Activated CD8-positive, alpha-beta memory T cell treated with anti-CD3 and anti-CD28 coated beads, Interleukin-2, amount 10 ng/mL, durations not matched to agents 7 days and 5 days (primary cell): Measurements from ENCODE around the gene DUSP12. TPM values are rescaled to one million over a fixed set of nuclear protein-coding genes. Genes with fewer than 3 reads are reported as not detected.
A peak's percentile ranks its signal among the peaks of the same experiment; 100 is the strongest.

Source experiments
- ATAC-seq: fragments of 150-1000 bp; cut with Tn5 transposase; one replicate; pipeline ENCODE4 v1.10.0; 2021; ENCODE audit warnings: moderate library complexity
- CTCF ChIA-PET: fragments of 350-600 bp; sonication (Branson Sonifier 250); formaldehyde crosslinking; loops from one replicate; lab custom pipeline; 2021; ENCODE audit warnings: antibody characterized with exemption; lab: Charles Lee
- DNase-seq: peaks from one replicate; pipeline ENCODE4 v3.0.0-alpha.2; 2020
- H3K27ac Mint-ChIP-seq: one replicate; pipeline ENCODE4 v1.8.0; 2021; ENCODE audit warnings: mild to moderate bottlenecking, mixed read lengths
- H3K27me3 Mint-ChIP-seq: one replicate; pipeline ENCODE4 v1.8.0; 2021; ENCODE audit warnings: mixed read lengths
- H3K36me3 Mint-ChIP-seq: one replicate; pipeline ENCODE4 v1.8.0; 2021; ENCODE audit warnings: mild to moderate bottlenecking, mixed read lengths
- H3K4me1 Mint-ChIP-seq: one replicate; pipeline ENCODE4 v1.8.0; 2021; ENCODE audit warnings: mixed read lengths
- H3K4me3 Mint-ChIP-seq: one replicate; pipeline ENCODE4 v1.8.0; 2021; ENCODE audit warnings: mild to moderate bottlenecking, moderate library complexity, mixed read lengths
- H3K9me3 Mint-ChIP-seq: one replicate; pipeline ENCODE4 v1.8.0; 2022; ENCODE audit warnings: low read depth, mixed read lengths
- total RNA-seq, 2 experiments: library from RNA; stranded (reverse); gene quantifications; one replicate each; pipeline ENCODE4 v1.2.3, GENCODE V29; 2021

DUSP12 gene, protein sequence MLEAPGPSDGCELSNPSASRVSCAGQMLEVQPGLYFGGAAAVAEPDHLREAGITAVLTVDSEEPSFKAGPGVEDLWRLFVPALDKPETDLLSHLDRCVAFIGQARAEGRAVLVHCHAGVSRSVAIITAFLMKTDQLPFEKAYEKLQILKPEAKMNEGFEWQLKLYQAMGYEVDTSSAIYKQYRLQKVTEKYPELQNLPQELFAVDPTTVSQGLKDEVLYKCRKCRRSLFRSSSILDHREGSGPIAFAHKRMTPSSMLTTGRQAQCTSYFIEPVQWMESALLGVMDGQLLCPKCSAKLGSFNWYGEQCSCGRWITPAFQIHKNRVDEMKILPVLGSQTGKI
- total RNA-seq, result 10 to 100 TPM; 27.2 to 34.5 TPM

DNA sequence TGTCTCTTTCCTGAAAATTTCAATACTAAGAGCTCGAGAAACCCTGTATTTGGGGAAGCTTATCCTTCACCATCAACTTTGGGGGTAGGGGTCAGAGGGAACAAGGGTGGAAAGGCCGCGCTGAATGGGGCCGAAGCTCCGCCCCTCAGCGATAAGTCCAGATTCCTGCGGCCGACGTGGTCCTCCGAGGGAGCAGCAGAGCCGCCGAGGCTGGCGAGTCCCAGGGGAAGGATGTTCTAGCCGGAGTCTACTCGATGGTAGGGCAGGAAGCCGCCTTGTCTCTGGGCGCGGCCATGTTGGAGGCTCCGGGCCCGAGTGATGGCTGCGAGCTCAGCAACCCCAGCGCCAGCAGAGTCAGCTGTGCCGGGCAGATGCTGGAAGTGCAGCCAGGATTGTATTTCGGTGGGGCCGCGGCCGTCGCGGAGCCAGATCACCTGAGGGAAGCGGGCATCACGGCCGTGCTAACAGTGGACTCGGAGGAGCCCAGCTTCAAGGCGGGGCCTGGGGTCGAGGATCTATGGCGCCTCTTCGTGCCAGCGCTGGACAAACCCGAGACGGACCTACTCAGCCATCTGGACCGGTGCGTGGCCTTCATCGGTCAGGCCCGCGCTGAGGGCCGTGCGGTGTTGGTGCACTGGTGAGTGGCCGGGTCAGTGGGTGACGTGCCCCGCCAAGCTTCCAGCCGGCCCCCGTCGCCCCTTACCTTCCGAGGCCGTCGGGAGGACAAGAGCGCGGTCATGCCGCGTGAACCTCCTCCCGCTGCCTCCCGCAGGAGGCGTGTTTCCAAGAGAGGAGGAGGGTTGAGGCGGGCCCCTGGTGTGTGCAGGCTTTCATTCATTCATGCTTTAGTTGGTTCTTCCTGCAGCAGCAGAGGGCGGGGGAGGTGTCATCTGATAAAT is at the start of gene DUSP12:
Gene DUSP12 (plus strand): TSS at position 278 of the 899 bp plus-strand sequence. CDS start 16 bp downstream, at position 294.
- CTCF ChIA-PET, result interaction anchor here (0.8 to 2.4 kb wide), 13 partner anchors 9 to 310 kb away, joined by 3 to 15 read pairs (median 4); no protein-coding TSS in a partner anchor
- Mint-ChIP-seq H3K27me3 (peaks cover 16% of the 10 kb centered on the region), H3K4me1 (peaks cover 47% of the 10 kb centered on the region), H3K4me3 (peak within 1 kb of the TSS; percentile 99), H3K36me3 (peaks cover 28% of the 10 kb centered on the region), H3K9me3 (peaks cover 5% of the 10 kb centered on the region), H3K27ac (peak within 1 kb of the TSS; percentile 98)
- ATAC-seq, result peak; percentile 96
- peak; percentile 95 for DNase-seq

DNA sequence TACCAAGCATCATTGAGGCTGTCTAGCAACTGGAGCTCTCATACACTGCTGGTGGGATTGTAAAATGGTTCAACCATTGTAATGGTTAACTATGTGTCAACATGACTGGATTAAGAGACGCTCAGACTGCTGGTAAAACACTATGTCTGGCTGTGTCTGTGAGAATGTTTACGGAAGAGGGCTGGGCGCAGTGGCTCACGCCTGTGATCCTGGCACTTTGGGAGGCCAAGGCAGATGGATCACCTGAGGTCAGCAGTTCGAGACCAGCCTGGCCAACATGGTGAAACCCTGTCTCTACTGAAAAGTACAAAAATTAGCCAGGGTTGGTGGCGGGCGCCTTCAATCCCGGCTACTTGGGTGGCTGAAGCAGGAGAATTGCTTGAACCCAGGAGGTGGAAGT is 47.3 kb upstream of the DUSP12 start:
- Mint-ChIP-seq H3K27ac (no peak overlapping the region), H3K4me1 (no peaks in the 10 kb centered on the region), H3K27me3 (peaks cover 31% of the 10 kb centered on the region), H3K9me3 (no peaks in the 10 kb centered on the region), H3K36me3 (no peaks in the 10 kb centered on the region), H3K4me3 (no peak overlapping the region)
- DNase-seq (no peak), ATAC-seq (no peak)
- CTCF ChIA-PET, result no interaction called here

- CTCF ChIA-PET, result interaction anchor here (0.6 to 1.4 kb wide), 2 partner anchors 15 to 24 kb away, joined by 3 to 4 read pairs; no protein-coding TSS in a partner anchor
- H3K4me3 Mint-ChIP-seq, result no peak overlapping the region
- H3K4me1 Mint-ChIP-seq, result no peaks in the 10 kb centered on the region
- ATAC-seq (no peak), DNase-seq (no peak)
- H3K36me3 Mint-ChIP-seq, result no peaks in the 10 kb centered on the region
- H3K27me3 Mint-ChIP-seq, result peaks cover 21% of the 10 kb centered on the region
- H3K27ac Mint-ChIP-seq, result no peak overlapping the region
- no peaks in the 10 kb centered on the region for H3K9me3 Mint-ChIP-seq
Observed at GRCh38 chr1:161705537-161705936, 44.0 kb upstream of the DUSP12 start.

- no peaks in the 10 kb centered on the region for H3K4me1 Mint-ChIP-seq
- H3K9me3 Mint-ChIP-seq, result no peaks in the 10 kb centered on the region
- H3K36me3 Mint-ChIP-seq, result no peaks in the 10 kb centered on the region
- ATAC-seq, result no peak
- no peak overlapping the region for H3K27ac Mint-ChIP-seq
- CTCF ChIA-PET, result no interaction called here
- no peak overlapping the region for H3K4me3 Mint-ChIP-seq
- DNase-seq, result no peak
- peaks cover 21% of the 10 kb centered on the region for H3K27me3 Mint-ChIP-seq
Observed at GRCh38 chr1:161706113-161706481, 43.5 kb upstream of the DUSP12 start.

DNA sequence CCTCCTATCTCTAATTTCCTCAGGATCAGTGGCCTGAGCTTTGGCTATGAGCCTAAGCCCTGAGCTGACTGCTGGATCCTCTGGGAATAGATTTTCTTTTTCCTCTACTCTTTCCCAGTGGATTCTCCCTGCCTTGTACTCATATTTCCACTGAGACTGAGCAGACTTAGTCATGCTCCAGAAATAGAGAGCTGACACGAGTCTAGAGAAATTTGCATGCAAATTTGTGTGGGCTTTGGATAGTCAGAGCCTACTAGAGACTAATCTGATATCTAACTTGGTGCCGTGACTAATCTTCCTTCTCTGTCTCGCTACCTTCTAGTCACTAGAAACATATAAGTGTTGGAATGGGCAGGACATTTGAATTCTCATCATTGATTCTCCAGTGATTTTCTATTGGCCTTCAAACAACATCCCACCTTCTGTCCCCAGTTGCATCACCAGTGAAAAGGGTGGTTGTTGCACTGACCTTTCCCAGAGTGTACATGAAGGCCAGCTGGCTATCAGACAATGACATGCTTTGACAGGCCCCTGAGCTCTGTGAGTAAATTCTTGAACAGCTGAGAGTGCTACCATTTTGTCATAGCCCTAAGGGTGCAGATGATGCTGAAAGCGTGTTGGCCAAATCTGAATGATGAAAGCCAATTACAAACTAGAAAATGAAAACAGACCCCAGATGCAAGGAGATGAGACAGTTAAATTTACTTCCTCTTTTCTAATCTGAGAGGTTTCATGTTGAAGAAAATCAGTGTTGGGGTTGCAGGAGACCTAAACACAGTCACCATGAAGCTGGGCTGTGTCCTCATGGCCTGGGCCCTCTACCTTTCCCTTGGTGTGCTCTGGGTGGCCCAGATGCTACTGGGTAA is 42.9 kb upstream of the DUSP12 start, which contains the start of gene FCRLA:
Gene FCRLA (plus strand): TSS at position 748 of the 866 bp plus-strand sequence. CDS start 36 bp downstream, at position 784.
- CTCF ChIA-PET, result interaction anchor here (0.8 kb wide), 1 partner anchor 219 kb away, joined by 3 read pairs; no protein-coding TSS in a partner anchor
- ATAC-seq, result no peak
- Mint-ChIP-seq H3K27me3 (peaks cover 20% of the 10 kb centered on the region), H3K27ac (no peak within 1 kb of the TSS), H3K36me3 (no peaks in the 10 kb centered on the region), H3K4me3 (no peak within 1 kb of the TSS), H3K4me1 (no peaks in the 10 kb centered on the region), H3K9me3 (no peaks in the 10 kb centered on the region)
- DNase-seq, result no peak

- DNase-seq (no peak), ATAC-seq (no peak)
- H3K27ac Mint-ChIP-seq, result no peak overlapping the region
- H3K27me3 Mint-ChIP-seq, result peaks cover 12% of the 10 kb centered on the region
- no peak overlapping the region for H3K4me3 Mint-ChIP-seq
- H3K36me3 Mint-ChIP-seq, result no peaks in the 10 kb centered on the region
- CTCF ChIA-PET, result interaction anchor here (0.8 kb wide), 1 partner anchor 220 kb away, joined by 3 read pairs; no protein-coding TSS in a partner anchor
- no peaks in the 10 kb centered on the region for H3K9me3 Mint-ChIP-seq
- H3K4me1 Mint-ChIP-seq, result no peaks in the 10 kb centered on the region
Observed at GRCh38 chr1:161707503-161707902, 42.1 kb upstream of the DUSP12 start.

- no peaks in the 10 kb centered on the region for H3K4me1 Mint-ChIP-seq
- peaks cover 5% of the 10 kb centered on the region for H3K27me3 Mint-ChIP-seq
- no peak overlapping the region for H3K27ac Mint-ChIP-seq
- no peaks in the 10 kb centered on the region for H3K9me3 Mint-ChIP-seq
- ATAC-seq (no peak), DNase-seq (no peak)
- CTCF ChIA-PET, result interaction anchor here (2.2 kb wide), 1 partner anchor 17 kb away, joined by 6 read pairs; no protein-coding TSS in a partner anchor
- no peak overlapping the region for H3K4me3 Mint-ChIP-seq
- no peaks in the 10 kb centered on the region for H3K36me3 Mint-ChIP-seq
Observed at GRCh38 chr1:161709373-161709772, 40.2 kb upstream of the DUSP12 start.

DNA sequence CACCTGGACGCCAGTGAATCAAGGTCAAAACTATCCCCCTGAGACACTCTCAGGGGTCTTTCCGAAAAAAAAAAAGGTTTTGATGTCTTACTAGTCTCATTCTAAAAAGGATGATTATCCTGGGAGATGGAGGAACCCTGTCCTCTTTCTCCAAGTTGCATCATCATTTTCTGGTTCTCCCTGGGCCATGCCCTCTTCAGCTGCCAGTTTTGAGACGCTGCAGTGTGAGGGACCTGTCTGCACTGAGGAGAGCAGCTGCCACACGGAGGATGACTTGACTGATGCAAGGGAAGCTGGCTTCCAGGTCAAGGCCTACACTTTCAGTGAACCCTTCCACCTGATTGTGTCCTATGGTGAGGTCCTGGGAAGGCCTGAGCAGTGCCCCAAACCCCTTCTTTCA is 39.0 kb upstream of the DUSP12 start:
- Mint-ChIP-seq H3K4me1 (no peaks in the 10 kb centered on the region), H3K27ac (no peak overlapping the region), H3K4me3 (no peak overlapping the region), H3K9me3 (no peaks in the 10 kb centered on the region), H3K27me3 (peaks cover 13% of the 10 kb centered on the region), H3K36me3 (no peaks in the 10 kb centered on the region)
- CTCF ChIA-PET, result interaction anchor here (2.2 kb wide), 1 partner anchor 16 kb away, joined by 6 read pairs; no protein-coding TSS in a partner anchor
- ATAC-seq (no peak), DNase-seq (no peak)

DNA sequence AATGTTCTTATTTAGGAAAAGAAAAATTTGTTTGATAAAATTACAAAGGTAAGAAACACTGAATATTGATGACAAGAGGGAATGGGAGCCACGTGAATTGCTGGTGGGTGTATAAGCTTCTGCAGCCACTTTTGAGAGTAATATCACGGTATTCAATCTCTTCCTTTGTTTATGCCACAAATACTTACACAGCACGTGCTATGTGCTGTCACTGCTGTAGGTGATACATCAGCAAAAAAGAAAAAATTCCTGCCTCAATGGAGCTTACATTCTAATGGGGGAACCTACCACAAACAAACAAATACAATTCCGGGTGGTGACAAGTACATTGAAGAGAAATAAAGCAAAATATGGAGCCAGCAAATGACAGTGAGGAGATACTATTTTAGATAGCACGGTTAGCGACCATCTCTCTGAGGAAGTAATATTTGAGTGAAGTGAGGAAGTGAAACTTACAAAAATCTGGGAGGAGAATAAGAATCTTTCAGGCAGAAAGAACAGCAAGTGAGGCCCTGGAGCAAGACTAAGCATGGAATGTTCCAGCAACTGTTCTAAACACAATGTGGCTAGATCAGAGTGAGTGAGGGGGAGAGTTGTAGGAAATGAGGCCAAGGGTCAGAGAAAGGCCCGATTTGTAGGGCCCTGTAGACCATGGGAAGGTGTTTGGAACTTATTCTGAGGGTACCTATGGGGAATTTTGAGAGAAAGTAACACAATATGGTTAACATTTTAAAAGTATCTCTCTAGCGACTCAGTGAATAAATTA is 30.8 kb upstream of the DUSP12 start:
- peak overlapping the region; percentile 61 for H3K27ac Mint-ChIP-seq
- DNase-seq (no peak), ATAC-seq (no peak)
- H3K4me1 Mint-ChIP-seq, result peaks cover 21% of the 10 kb centered on the region
- peaks cover 27% of the 10 kb centered on the region for H3K27me3 Mint-ChIP-seq
- CTCF ChIA-PET, result no interaction called here
- H3K9me3 Mint-ChIP-seq, result no peaks in the 10 kb centered on the region
- no peak overlapping the region for H3K4me3 Mint-ChIP-seq
- H3K36me3 Mint-ChIP-seq, result peaks cover 1% of the 10 kb centered on the region

GRCh38 chr1:161719325-161719611 is 30.3 kb upstream of the DUSP12 start:
- ATAC-seq, result no peak
- Mint-ChIP-seq H3K4me3 (no peak overlapping the region), H3K36me3 (peaks cover 1% of the 10 kb centered on the region), H3K27me3 (peaks cover 30% of the 10 kb centered on the region), H3K9me3 (no peaks in the 10 kb centered on the region), H3K27ac (no peak overlapping the region), H3K4me1 (peaks cover 21% of the 10 kb centered on the region)
- no peak for DNase-seq
- CTCF ChIA-PET, result no interaction called here

DNA sequence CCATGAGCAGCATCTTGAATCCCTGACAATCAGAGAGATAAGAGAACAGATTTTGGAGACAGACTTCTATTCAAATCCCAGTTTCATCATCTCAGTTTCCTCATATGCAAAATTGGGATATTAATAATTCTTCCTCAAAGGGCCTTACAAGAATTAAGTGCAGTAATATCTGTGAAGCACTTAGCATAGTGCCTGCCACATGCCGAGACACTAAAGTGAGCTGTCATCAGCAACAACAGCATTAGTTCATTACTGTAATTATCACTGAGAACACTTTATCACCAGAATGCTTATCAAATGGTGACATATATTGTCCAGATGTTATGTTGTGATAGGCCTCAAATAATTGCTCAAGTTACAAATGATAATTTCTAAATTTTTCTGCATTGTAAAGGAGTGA is 29.2 kb upstream of the DUSP12 start:
- DNase-seq, result no peak
- Mint-ChIP-seq H3K4me3 (no peak overlapping the region), H3K27ac (no peak overlapping the region), H3K4me1 (peaks cover 22% of the 10 kb centered on the region), H3K27me3 (peaks cover 31% of the 10 kb centered on the region), H3K9me3 (no peaks in the 10 kb centered on the region), H3K36me3 (peaks cover 1% of the 10 kb centered on the region)
- no peak for ATAC-seq
- CTCF ChIA-PET, result no interaction called here

DNA sequence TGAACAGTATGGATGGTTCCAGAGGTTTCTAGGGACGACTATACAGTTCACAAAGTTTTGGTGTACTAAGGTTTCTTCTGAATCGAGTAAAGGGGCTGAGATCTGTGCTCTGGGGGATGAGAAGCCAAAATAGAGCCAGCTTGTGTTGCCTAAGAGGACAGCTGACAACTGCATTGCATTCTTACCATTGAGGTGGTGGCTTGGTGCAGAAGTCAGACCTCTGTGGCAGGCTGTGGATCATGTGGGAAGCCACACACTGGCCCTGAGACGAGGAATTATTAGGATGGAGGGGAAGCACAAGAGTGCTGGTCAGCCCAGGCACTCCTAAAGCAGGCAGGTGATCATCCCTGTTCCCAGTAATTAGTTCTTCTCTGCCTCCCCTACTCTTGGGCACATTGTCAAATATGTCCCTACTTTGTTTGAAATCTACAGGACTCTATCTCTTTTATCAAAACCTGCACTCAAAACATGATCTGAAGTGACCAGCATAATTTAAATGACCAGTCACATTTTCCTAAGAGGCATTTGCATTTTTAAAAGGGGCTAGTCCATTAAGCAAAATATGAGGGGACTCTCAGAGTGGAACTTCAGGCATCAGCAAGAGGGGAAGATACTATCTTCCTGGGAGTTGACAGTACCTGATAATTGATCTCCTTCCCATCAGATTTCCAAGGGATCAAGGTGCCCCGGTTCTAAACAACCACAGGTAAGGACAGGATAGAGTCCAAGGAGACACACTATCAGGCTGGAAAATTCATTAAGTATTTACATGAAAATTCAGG is 28.4 kb upstream of the DUSP12 start, which contains the start of gene FCRLB:
Gene FCRLB (plus strand): TSS at position 589 of the 782 bp plus-strand sequence. CDS start 1,129 bp downstream, outside the sequence.
- Mint-ChIP-seq H3K27me3 (peaks cover 37% of the 10 kb centered on the region), H3K4me3 (no peak within 1 kb of the TSS)

More for the DNA sequence above, 28.4 kb upstream of the DUSP12 start, which contains the start of gene FCRLB:
- no peak within 1 kb of the TSS for H3K27ac Mint-ChIP-seq
- peaks cover 1% of the 10 kb centered on the region for H3K36me3 Mint-ChIP-seq
- H3K9me3 Mint-ChIP-seq, result no peaks in the 10 kb centered on the region
- peaks cover 28% of the 10 kb centered on the region for H3K4me1 Mint-ChIP-seq
- CTCF ChIA-PET, result no interaction called here
- no peak for DNase-seq
- no peak for ATAC-seq
